Chondrocyte (in vitro differentiated cells): Measurements from ENCODE around the gene SBK2. TPM values are rescaled to one million over a fixed set of nuclear protein-coding genes. Genes with fewer than 3 reads are reported as not detected.

Experiments
- DNase-seq: peaks from one replicate; pipeline ENCODE4 v3.0.0; 2021; ENCODE audit warnings: mixed read lengths, low spot score
- H3K27ac Mint-ChIP-seq: one replicate; pipeline ENCODE4 v1.8.0; 2021; ENCODE audit warnings: mild to moderate bottlenecking, moderate library complexity, mixed read lengths; ENCODE audit not compliant: unreplicated experiment
- H3K27me3 Mint-ChIP-seq: 2 replicates; pipeline ENCODE4 v1.8.0; 2021; ENCODE audit warnings: low read depth, mixed read lengths
- H3K36me3 Mint-ChIP-seq: 2 replicates; pipeline ENCODE4 v1.8.0; 2021; ENCODE audit warnings: low read depth, mixed read lengths
- H3K4me1 Mint-ChIP-seq: 2 replicates; pipeline ENCODE4 v1.8.0; 2021; ENCODE audit warnings: low read depth, mild to moderate bottlenecking, mixed read lengths
- H3K4me3 Mint-ChIP-seq: one replicate; pipeline ENCODE4 v1.8.0; 2021; ENCODE audit warnings: mild to moderate bottlenecking, moderate library complexity, mixed read lengths; ENCODE audit not compliant: unreplicated experiment
- H3K9me3 Mint-ChIP-seq: 2 replicates; pipeline ENCODE4 v1.8.0; 2021; ENCODE audit warnings: low read depth, mixed read lengths
- total RNA-seq: library from RNA; stranded (reverse); gene quantifications from 3 replicates; pipeline ENCODE4 v1.2.1, GENCODE V29; 2021
- TF ChIP-seq, protein P1 (sequence below): fragments of 200-600 bp; sonication (generic); IDR thresholded peaks from 2 replicates; pipeline ENCODE4 v1.5.0; 2021; ENCODE audit warnings: antibody characterized with exemption, mild to moderate bottlenecking, moderate library complexity

SBK2 gene
- total RNA-seq, 1 donor from 2014 or later = not detected

DNA sequence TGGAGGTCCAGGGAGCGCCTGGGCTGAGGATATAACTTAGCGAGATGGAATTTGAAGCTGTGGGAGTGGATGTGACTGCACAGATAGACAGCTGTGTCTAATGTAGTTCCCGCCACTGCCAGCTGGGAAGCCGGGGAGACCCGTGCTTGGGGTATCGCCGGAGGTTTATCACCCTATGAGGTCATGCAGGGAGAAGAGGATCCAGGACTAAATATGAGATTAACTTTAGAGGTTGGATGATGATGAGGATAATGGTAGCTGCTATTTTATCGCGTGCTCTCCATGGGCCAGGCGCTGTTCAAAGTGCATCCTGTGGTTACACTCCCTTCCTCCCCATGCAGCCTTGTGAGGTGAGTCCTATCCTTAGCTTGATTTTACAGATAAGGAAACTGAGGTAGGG, 28.8 kb downstream of the SBK2 start:
- no peak for DNase-seq
- no peaks in the 10 kb centered on the region for H3K9me3 Mint-ChIP-seq
- TF ChIP-seq, protein P1, sequence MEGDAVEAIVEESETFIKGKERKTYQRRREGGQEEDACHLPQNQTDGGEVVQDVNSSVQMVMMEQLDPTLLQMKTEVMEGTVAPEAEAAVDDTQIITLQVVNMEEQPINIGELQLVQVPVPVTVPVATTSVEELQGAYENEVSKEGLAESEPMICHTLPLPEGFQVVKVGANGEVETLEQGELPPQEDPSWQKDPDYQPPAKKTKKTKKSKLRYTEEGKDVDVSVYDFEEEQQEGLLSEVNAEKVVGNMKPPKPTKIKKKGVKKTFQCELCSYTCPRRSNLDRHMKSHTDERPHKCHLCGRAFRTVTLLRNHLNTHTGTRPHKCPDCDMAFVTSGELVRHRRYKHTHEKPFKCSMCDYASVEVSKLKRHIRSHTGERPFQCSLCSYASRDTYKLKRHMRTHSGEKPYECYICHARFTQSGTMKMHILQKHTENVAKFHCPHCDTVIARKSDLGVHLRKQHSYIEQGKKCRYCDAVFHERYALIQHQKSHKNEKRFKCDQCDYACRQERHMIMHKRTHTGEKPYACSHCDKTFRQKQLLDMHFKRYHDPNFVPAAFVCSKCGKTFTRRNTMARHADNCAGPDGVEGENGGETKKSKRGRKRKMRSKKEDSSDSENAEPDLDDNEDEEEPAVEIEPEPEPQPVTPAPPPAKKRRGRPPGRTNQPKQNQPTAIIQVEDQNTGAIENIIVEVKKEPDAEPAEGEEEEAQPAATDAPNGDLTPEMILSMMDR = no peak
- H3K4me3 Mint-ChIP-seq = no peak overlapping the region
- H3K27ac Mint-ChIP-seq = no peak overlapping the region
- H3K4me1 Mint-ChIP-seq = peaks cover 6% of the 10 kb centered on the region
- H3K36me3 Mint-ChIP-seq = no peaks in the 10 kb centered on the region
- no peaks in the 10 kb centered on the region for H3K27me3 Mint-ChIP-seq

DNA sequence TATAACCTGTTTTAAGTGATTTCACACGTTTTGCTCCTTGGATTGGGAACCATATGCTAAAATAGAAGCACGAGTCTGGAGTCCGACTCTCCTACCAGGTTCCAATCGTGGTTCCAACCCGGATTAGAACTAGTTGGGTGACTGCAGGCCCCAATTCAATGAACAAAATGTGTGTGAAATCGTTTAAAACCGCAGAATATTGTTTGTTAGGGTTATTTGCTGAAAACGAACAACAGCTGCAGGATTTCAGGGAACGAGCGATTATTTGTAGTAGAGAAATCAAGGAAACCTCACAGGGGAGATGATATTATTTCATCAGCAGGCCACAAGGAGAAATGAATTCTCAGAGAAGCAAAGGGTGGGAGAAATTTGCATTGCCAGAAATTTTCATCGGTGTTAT, 32.0 kb downstream of the SBK2 start:
- no peak overlapping the region for H3K27ac Mint-ChIP-seq
- H3K36me3 Mint-ChIP-seq = no peaks in the 10 kb centered on the region
- TF ChIP-seq, protein P1 = no peak
- H3K27me3 Mint-ChIP-seq = no peaks in the 10 kb centered on the region
- H3K4me3 Mint-ChIP-seq = no peak overlapping the region
- no peak for DNase-seq
- H3K4me1 Mint-ChIP-seq = peaks cover 6% of the 10 kb centered on the region
- no peaks in the 10 kb centered on the region for H3K9me3 Mint-ChIP-seq

DNA sequence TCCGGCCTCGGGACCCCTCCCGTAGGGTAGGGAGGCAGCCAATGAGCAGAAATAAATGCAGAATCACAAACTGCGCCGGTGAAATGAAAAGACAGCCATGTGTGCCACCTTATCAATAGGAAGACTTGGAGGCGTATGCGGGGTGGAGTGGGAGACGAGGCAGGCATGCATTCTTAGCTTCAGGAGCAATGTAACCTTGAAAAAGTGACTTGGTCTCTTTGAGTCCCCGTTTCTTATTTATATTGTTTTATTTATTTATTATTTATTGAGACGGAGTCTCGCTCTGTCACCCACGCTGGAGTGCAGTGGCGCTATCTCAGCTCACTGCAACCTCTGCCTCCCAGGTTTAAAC, 32.7 kb downstream of the SBK2 start:
- peak overlapping the region; percentile 74 for H3K4me3 Mint-ChIP-seq
- H3K4me1 Mint-ChIP-seq = peaks cover 6% of the 10 kb centered on the region
- no peaks in the 10 kb centered on the region for H3K9me3 Mint-ChIP-seq

DNA sequence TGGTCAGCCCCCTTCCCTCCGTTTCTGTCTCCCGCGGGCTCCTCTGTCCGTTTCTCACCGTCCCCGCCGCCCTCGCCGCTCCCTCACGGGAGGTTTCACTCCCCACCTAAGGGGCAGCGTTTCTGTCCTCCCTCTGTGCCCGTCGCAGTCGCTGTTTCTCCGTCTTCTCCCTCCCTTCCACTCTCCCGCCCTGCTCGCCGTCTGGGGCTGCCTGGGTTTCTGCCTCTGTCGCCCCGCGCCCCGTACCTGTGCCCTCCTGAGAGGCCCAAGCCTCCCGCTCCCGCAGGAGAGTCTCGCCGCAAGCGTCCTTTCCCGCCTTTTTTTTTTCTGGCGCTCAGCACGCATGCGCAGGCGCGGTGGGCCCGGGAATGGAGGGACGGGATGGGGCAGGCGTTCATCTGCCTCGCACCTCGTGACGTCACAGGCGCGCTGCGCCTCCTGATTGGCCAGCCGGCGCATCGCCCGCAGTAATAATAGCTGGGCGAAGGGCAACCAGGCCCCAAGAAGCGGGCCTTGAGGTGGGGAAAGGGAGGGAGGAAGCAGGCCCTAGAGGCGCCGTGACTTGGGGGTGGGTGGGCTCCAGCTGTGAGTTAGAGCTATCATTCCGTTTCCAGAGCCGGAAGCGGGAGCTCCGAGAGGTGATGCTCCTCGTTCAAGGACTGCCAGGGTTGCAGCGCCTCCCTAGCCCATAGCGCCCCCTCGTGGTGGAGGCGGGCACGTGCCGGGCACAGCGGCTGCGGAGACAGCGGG, 33.3 kb downstream of the SBK2 start:
- Mint-ChIP-seq H3K27ac (peak overlapping the region; percentile 71), H3K4me3 (peak overlapping the region; percentile 74), H3K27me3 (no peaks in the 10 kb centered on the region), H3K4me1 (peaks cover 6% of the 10 kb centered on the region), H3K9me3 (no peaks in the 10 kb centered on the region), H3K36me3 (no peaks in the 10 kb centered on the region)
- DNase-seq = peak; percentile 95
- TF ChIP-seq, protein P1 = peak; percentile 100

More for the DNA sequence above, 32.7 kb downstream of the SBK2 start:
- H3K27me3 Mint-ChIP-seq = no peaks in the 10 kb centered on the region
- H3K36me3 Mint-ChIP-seq = no peaks in the 10 kb centered on the region
- no peak for DNase-seq
- H3K27ac Mint-ChIP-seq = no peak overlapping the region
- TF ChIP-seq, protein P1 = peak; percentile 27

DNA sequence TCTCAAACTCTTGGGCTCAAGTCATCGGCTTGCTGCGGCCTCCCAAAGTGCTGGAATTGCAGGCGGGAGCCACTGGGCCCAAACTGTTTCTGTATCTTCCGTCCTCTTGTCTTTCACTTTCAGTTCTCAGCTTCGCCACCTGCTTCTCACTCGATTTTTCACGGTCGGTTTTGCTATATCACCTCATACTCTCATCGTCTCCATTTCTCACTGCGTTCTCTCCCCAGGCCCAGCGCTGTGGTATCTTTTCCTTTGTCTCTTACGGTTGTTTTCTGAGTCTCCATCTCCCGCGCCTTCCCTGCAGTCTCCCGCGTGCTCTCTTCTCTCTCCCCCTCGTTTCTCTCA, 33.8 kb downstream of the SBK2 start:
- H3K4me3 Mint-ChIP-seq = peak overlapping the region; percentile 12
- no peak overlapping the region for H3K27ac Mint-ChIP-seq
- H3K9me3 Mint-ChIP-seq = no peaks in the 10 kb centered on the region
- peaks cover 6% of the 10 kb centered on the region for H3K4me1 Mint-ChIP-seq
- TF ChIP-seq, protein P1 = no peak
- no peaks in the 10 kb centered on the region for H3K27me3 Mint-ChIP-seq
- no peak for DNase-seq
- no peaks in the 10 kb centered on the region for H3K36me3 Mint-ChIP-seq
